GM06990 (cell line): Measurements from ENCODE around the gene GDPD5.
A peak's percentile ranks its signal among the peaks of the same experiment; 100 is the strongest.

Experiments
- DNase-seq: peaks from one replicate; pipeline ENCODE4 v3.0.0-alpha.2; 2011; ENCODE audit not compliant: insufficient read length; ENCODE audit errors: extremely low read depth
- H3K27me3 ChIP-seq: replicated peaks from 2 replicates; pipeline ENCODE4 v1.6.0; 2011; ENCODE audit warnings: low read length; ENCODE audit not compliant: control insufficient read depth, insufficient read depth
- H3K36me3 ChIP-seq: 2 replicates; pipeline ENCODE4 v1.5.1; 2011; ENCODE audit warnings: low read length; ENCODE audit not compliant: control insufficient read depth, insufficient read depth
- H3K4me3 ChIP-seq: replicated peaks from 2 replicates; pipeline ENCODE4 v1.5.1; 2011; ENCODE audit warnings: low read depth, mild to moderate bottlenecking, control low read depth, low read length
- CTCF ChIP-seq: IDR thresholded peaks from 2 replicates; pipeline ENCODE4 v1.5.1; 2011; ENCODE audit warnings: low read length, control low read depth, mild to moderate bottlenecking, inconsistent platforms; ENCODE audit not compliant: insufficient read depth, poor library complexity, severe bottlenecking

GDPD5 gene

GRCh38 chr11:75492181-75492820 is 33.4 kb downstream of the GDPD5 start:
- no peaks in the 10 kb centered on the region for H3K27me3 ChIP-seq
- TF ChIP-seq CTCF = no peak
- peak; percentile 56 for DNase-seq
- H3K36me3 ChIP-seq = no peaks in the 10 kb centered on the region
- peak overlapping the region; percentile 16 for H3K4me3 ChIP-seq

- no peak for DNase-seq
- no peak for TF ChIP-seq CTCF
- Histone ChIP-seq H3K4me3 (no peak overlapping the region), H3K36me3 (no peaks in the 10 kb centered on the region), H3K27me3 (no peaks in the 10 kb centered on the region)
These were observed 34.3 kb downstream of the GDPD5 start for GRCh38 chr11:75491465-75491864.

GRCh38 chr11:75490221-75491181 is 35.2 kb downstream of the GDPD5 start:
- Histone ChIP-seq H3K4me3 (no peak overlapping the region), H3K36me3 (no peaks in the 10 kb centered on the region), H3K27me3 (no peaks in the 10 kb centered on the region)
- no peak for DNase-seq
- TF ChIP-seq CTCF = no peak

- Histone ChIP-seq H3K4me3 (no peak overlapping the region), H3K36me3 (no peaks in the 10 kb centered on the region), H3K27me3 (no peaks in the 10 kb centered on the region)
- no peak for TF ChIP-seq CTCF
- DNase-seq = no peak
These were observed 38.4 kb downstream of the GDPD5 start for GRCh38 chr11:75487365-75487764.

GRCh38 chr11:75485742-75486141 is 40.0 kb downstream of the GDPD5 start:
- DNase-seq = no peak
- no peaks in the 10 kb centered on the region for H3K27me3 ChIP-seq
- H3K4me3 ChIP-seq = no peak overlapping the region
- no peak for TF ChIP-seq CTCF
- H3K36me3 ChIP-seq = no peaks in the 10 kb centered on the region
